H1 (cell line): Measurements from ENCODE around the gene SSTR3. TPM values are rescaled to one million over a fixed set of nuclear protein-coding genes. Genes with fewer than 3 reads are reported as not detected.

ENCODE experiments used
- CTCF ChIA-PET: fragments of 300-600 bp; sonication (Branson Sonifier 250); formaldehyde crosslinking; loops from one replicate; lab custom pipeline; 2021; ENCODE audit not compliant: partially characterized antibody; lab: Charles Lee
- POLR2A ChIA-PET: fragments of 300-600 bp; sonication (Branson Sonifier 250); formaldehyde crosslinking; loops from one replicate; lab custom pipeline; 2021; ENCODE audit warnings: inconsistent platforms; ENCODE audit not compliant: partially characterized antibody; lab: Charles Lee
- DNase-seq, 2 experiments: peaks; one replicate each; pipeline versions ENCODE4 v3.0.0 to v3.0.0-alpha.2; 2010 to 2022; ENCODE audit warnings: low spot score in 2 of 2, low read depth in 1 of 2, mixed read lengths in 1 of 2
- FAIRE-seq: peaks from 2 replicates; lab custom pipeline; 2011; peaks lifted over from hg19 to GRCh38; lab: Jason Lieb, UNC
- H2AFZ ChIP-seq: 2 replicates; pipeline ENCODE4 v1.8.1; 2012; ENCODE audit warnings: low read length, inconsistent platforms
- H2AK5ac ChIP-seq: 2 replicates; pipeline ENCODE4 v1.6.1; 2013; ENCODE audit warnings: low read depth, low read length
- H2BK120ac ChIP-seq: replicated peaks from 2 replicates; pipeline ENCODE3; 2013; ENCODE audit warnings: low read depth, low read length, inconsistent platforms
- H2BK12ac ChIP-seq: 2 replicates; pipeline ENCODE4 v1.6.1; 2013; ENCODE audit warnings: low read depth, low read length
- H2BK15ac ChIP-seq: 2 replicates; pipeline ENCODE4 v1.6.1; 2013; ENCODE audit warnings: low read length
- H2BK20ac ChIP-seq: 2 replicates; pipeline ENCODE4 v1.6.1; 2013; ENCODE audit warnings: low read length
- H2BK5ac ChIP-seq: 2 replicates; pipeline ENCODE4 v1.6.1; 2013; ENCODE audit warnings: low read depth, low read length
- H3K14ac ChIP-seq: 2 replicates; pipeline ENCODE4 v1.6.1; 2013; ENCODE audit warnings: inconsistent platforms; ENCODE audit not compliant: insufficient read length
- H3K18ac ChIP-seq: 2 replicates; pipeline ENCODE4 v1.6.1; 2013; ENCODE audit warnings: low read length; ENCODE audit errors: extremely low read depth
- H3K23ac ChIP-seq: 2 replicates; pipeline ENCODE4 v1.6.1; 2013; ENCODE audit warnings: inconsistent platforms; ENCODE audit not compliant: insufficient read length
- H3K23me2 ChIP-seq: 2 replicates; pipeline ENCODE4 v1.6.1; 2013; ENCODE audit warnings: low read depth, low read length
- H3K27ac ChIP-seq: 2 replicates; pipeline ENCODE4 v1.6.1; 2011; ENCODE audit warnings: low read depth, low read length, inconsistent platforms
- H3K27me3 ChIP-seq, 4 experiments: replicated peaks in 1 of 4; 1 replicate in 1 of 4; 2 replicates in 3 of 4; pipeline versions ENCODE4 v1.6.1 to v1.8.1; 2011 to 2013; ENCODE audit warnings: low read length in 3 of 4, mild to moderate bottlenecking in 3 of 4, inconsistent platforms in 2 of 4, mixed read lengths in 2 of 4, moderate library complexity in 1 of 4; ENCODE audit not compliant: control insufficient read depth in 3 of 4, insufficient read depth in 3 of 4; ENCODE audit errors: extremely low read depth in 1 of 4
- H3K36me3 ChIP-seq, 4 experiments: 2 replicates each; pipeline versions ENCODE4 v1.6.1 to v1.8.1; 2011 to 2013; ENCODE audit warnings: mild to moderate bottlenecking in 4 of 4, low read length in 3 of 4, moderate library complexity in 2 of 4, control low read depth in 1 of 4, inconsistent platforms in 1 of 4; ENCODE audit not compliant: insufficient read depth in 4 of 4, control insufficient read depth in 2 of 4
- H3K4ac ChIP-seq: replicated peaks from 2 replicates; pipeline ENCODE3; 2013; ENCODE audit warnings: low read length, low read depth, mixed read lengths, inconsistent platforms; ENCODE audit not compliant: insufficient read length
- H3K4me1 ChIP-seq, 4 experiments: replicated peaks in 1 of 4; 1 replicate in 1 of 4; 2 replicates in 3 of 4; pipeline versions ENCODE4 v1.6.1 to v1.8.1; 2011 to 2013; ENCODE audit warnings: low read length in 3 of 4, inconsistent platforms in 2 of 4, mixed read lengths in 1 of 4; ENCODE audit not compliant: insufficient read depth in 4 of 4, control insufficient read depth in 3 of 4
- H3K4me2 ChIP-seq, 2 experiments: 2 replicates each; pipeline versions ENCODE4 v1.6.1 to v1.8.1; 2011 to 2013; ENCODE audit warnings: low read depth in 2 of 2, low read length in 2 of 2, control low read depth in 1 of 2, inconsistent platforms in 1 of 2, mild to moderate bottlenecking in 1 of 2; ENCODE audit not compliant: insufficient read depth in 1 of 2
- H3K4me3 ChIP-seq, 4 experiments: fragments of 200-600, 300-600 bp in 1 of 4; sonication (generic), shearing (Covaris generic), sonication (Bioruptor Twin) in 1 of 4; 2 replicates each; pipeline versions ENCODE4 v1.5.1 to v1.8.1; 2011 to 2016; ENCODE audit warnings: low read length in 4 of 4, low read depth in 3 of 4, control low read depth in 2 of 4, inconsistent platforms in 2 of 4, mild to moderate bottlenecking in 2 of 4, mixed read lengths in 1 of 4, moderate library complexity in 1 of 4; ENCODE audit not compliant: insufficient read depth in 2 of 4; ENCODE audit errors: extremely low read depth in 1 of 4
- H3K56ac ChIP-seq: replicated peaks from 2 replicates; pipeline ENCODE3; 2013; ENCODE audit warnings: low read depth, mild to moderate bottlenecking, mixed read lengths, low read length, inconsistent platforms; ENCODE audit not compliant: insufficient read length
- H3K79me1 ChIP-seq: 2 replicates; pipeline ENCODE4 v1.6.1; 2013; ENCODE audit warnings: low read depth, low read length, control low read depth
- H3K79me2 ChIP-seq, 2 experiments: 2 replicates each; pipeline versions ENCODE4 v1.6.1 to v1.8.1; 2012 to 2013; ENCODE audit warnings: low read length in 2 of 2, mild to moderate bottlenecking in 2 of 2, inconsistent platforms in 1 of 2; ENCODE audit not compliant: insufficient read depth in 2 of 2, control insufficient read depth in 1 of 2
- H3K9ac ChIP-seq, 4 experiments: replicated peaks in 1 of 4; 1 replicate in 1 of 4; 2 replicates in 3 of 4; pipeline versions ENCODE4 v1.6.1 to v1.8.1; 2011 to 2013; ENCODE audit warnings: low read depth in 3 of 4, low read length in 3 of 4, control low read depth in 2 of 4, mild to moderate bottlenecking in 2 of 4, moderate library complexity in 2 of 4, inconsistent platforms in 1 of 4; ENCODE audit errors: extremely low read depth in 1 of 4
- H3K9me3 ChIP-seq, 2 experiments: 2 replicates each; pipeline versions ENCODE4 v1.6.1 to v1.8.1; 2012 to 2013; ENCODE audit warnings: mild to moderate bottlenecking in 2 of 2, moderate library complexity in 2 of 2, control low read depth in 1 of 2, inconsistent platforms in 1 of 2, low read depth in 1 of 2, low read length in 1 of 2, mixed read lengths in 1 of 2; ENCODE audit not compliant: insufficient read depth in 2 of 2
- H4K20me1 ChIP-seq, 2 experiments: replicated peaks in 1 of 2; 2 replicates each; pipeline versions ENCODE3 to v1.8.1; 2011 to 2013; ENCODE audit warnings: inconsistent platforms in 2 of 2, low read length in 2 of 2, mild to moderate bottlenecking in 1 of 2; ENCODE audit not compliant: insufficient read depth in 2 of 2, control insufficient read depth in 1 of 2
- H4K5ac ChIP-seq: 2 replicates; pipeline ENCODE4 v1.6.1; 2013; ENCODE audit warnings: low read length, low read depth, mixed read lengths, inconsistent platforms; ENCODE audit not compliant: insufficient read length
- H4K8ac ChIP-seq: 2 replicates; pipeline ENCODE4 v1.8.0; 2013; ENCODE audit warnings: mild to moderate bottlenecking, moderate library complexity, low read length, inconsistent platforms; ENCODE audit not compliant: insufficient read depth; ENCODE audit errors: extremely low read depth
- H4K91ac ChIP-seq: replicated peaks from 2 replicates; pipeline ENCODE3; 2013; ENCODE audit warnings: low read length, mixed read lengths, inconsistent platforms; ENCODE audit not compliant: insufficient read length
- BACH1 ChIP-seq: IDR thresholded peaks from 2 replicates; pipeline ENCODE4 v1.6.1; 2012; ENCODE audit warnings: low read length, improper control_type of control experiment
- BRCA1 ChIP-seq: IDR thresholded peaks from 2 replicates; pipeline ENCODE4 v1.6.1; 2012; ENCODE audit warnings: low read depth, low read length, improper control_type of control experiment
- CHD1 ChIP-seq: IDR thresholded peaks from 2 replicates; pipeline ENCODE4 v1.6.1; 2012; ENCODE audit warnings: low read depth, low read length, improper control_type of control experiment
- FOSL1 ChIP-seq: IDR thresholded peaks from 2 replicates; pipeline ENCODE4 v1.6.1; 2011; ENCODE audit warnings: mild to moderate bottlenecking, low read depth, low read length, moderate library complexity; ENCODE audit not compliant: insufficient read depth
- GABPA ChIP-seq: IDR thresholded peaks from 2 replicates; pipeline ENCODE4 v1.6.1; 2011; ENCODE audit warnings: mild to moderate bottlenecking, low read length, moderate library complexity, borderline replicate concordance; ENCODE audit not compliant: insufficient read depth
- GTF2F1 ChIP-seq: IDR thresholded peaks from 2 replicates; pipeline ENCODE4 v1.6.1; 2012; ENCODE audit warnings: low read depth, low read length, improper control_type of control experiment, borderline replicate concordance
- JUND ChIP-seq: IDR thresholded peaks from 2 replicates; pipeline ENCODE4 v1.6.1; 2011; ENCODE audit warnings: mild to moderate bottlenecking, improper control_type of control experiment, low read length
- NANOG ChIP-seq: IDR thresholded peaks from 2 replicates; pipeline ENCODE4 v1.6.1; 2011; ENCODE audit warnings: low read length, low read depth, mild to moderate bottlenecking, inconsistent platforms; ENCODE audit not compliant: insufficient read depth, poor library complexity, severe bottlenecking
- NRF1 ChIP-seq: IDR thresholded peaks from 2 replicates; pipeline ENCODE4 v1.6.1; 2011; ENCODE audit warnings: mild to moderate bottlenecking, low read depth, low read length, improper control_type of control experiment
- SIX5 ChIP-seq: IDR thresholded peaks from 2 replicates; pipeline ENCODE4 v1.6.1; 2011; ENCODE audit warnings: mild to moderate bottlenecking, low read depth, low read length
- SP2 ChIP-seq: IDR thresholded peaks from 2 replicates; pipeline ENCODE4 v1.6.1; 2012; ENCODE audit warnings: mild to moderate bottlenecking, low read length, inconsistent platforms
- SP4 ChIP-seq: IDR thresholded peaks from 2 replicates; pipeline ENCODE4 v1.6.1; 2012; ENCODE audit warnings: low read length, inconsistent platforms
- YY1 ChIP-seq: IDR thresholded peaks from 2 replicates; pipeline ENCODE4 v1.6.1; 2011; ENCODE audit warnings: low read depth, mild to moderate bottlenecking, low read length
- WGBS, 2 experiments: shearing (Covaris generic) in 1 of 2; methylation state at CpG; one replicate each; pipeline versions ENCODE4 v1.1.6 to v1.1.7; 2013 to 2015; ENCODE audit warnings: low lambda C conversion rate in 2 of 2, mixed read lengths in 2 of 2, inconsistent platforms in 1 of 2, low coverage in 1 of 2, missing lambda C conversion rate in 1 of 2; ENCODE audit not compliant: insufficient replicate concordance in 2 of 2, insufficient coverage in 1 of 2, insufficient read length in 1 of 2; ENCODE audit errors: extremely low coverage in 1 of 2, missing lambda C conversion rate in 1 of 2; 5-methylcytosine and 5-hydroxymethylcytosine counted together
- polyA plus RNA-seq, 7 experiments: library from polyadenylated mRNA; depleted of rRNA in 3 of 7; stranded (reverse) in 5 of 7; unstranded in 2 of 7; fragments of >200 nt in 5 of 7; fragments of 200-250 nt in 2 of 7; gene quantifications; 1 replicate in 5 of 7; 2 replicates in 1 of 7; 4 replicates in 1 of 7; pipeline versions ENCODE4 v1.2.1 to v1.2.3, GENCODE V29; 2011 to 2013; ENCODE audit warnings: missing spikeins in 2 of 7, mixed read lengths in 2 of 7
- total RNA-seq: library from RNA; stranded (reverse); fragmentation: NEBNext Ultra II Directional; extraction: Animal tissue kit (Norgen Biotek cat#: 25700); gene quantifications from 2 replicates; pipeline ENCODE4 v1.2.1, GENCODE V29; 2021
- TF ChIP-seq, protein P1 (sequence below): IDR thresholded peaks from 2 replicates; pipeline ENCODE4 v1.6.1; 2012; ENCODE audit warnings: inconsistent platforms

SSTR3 gene
- total and polyA plus RNA-seq, 2 of the 8 experiments (the other 6 are each of a cell fraction or from before 2014, with no cell fraction given) = 0.22 to 0.77 TPM

DNA sequence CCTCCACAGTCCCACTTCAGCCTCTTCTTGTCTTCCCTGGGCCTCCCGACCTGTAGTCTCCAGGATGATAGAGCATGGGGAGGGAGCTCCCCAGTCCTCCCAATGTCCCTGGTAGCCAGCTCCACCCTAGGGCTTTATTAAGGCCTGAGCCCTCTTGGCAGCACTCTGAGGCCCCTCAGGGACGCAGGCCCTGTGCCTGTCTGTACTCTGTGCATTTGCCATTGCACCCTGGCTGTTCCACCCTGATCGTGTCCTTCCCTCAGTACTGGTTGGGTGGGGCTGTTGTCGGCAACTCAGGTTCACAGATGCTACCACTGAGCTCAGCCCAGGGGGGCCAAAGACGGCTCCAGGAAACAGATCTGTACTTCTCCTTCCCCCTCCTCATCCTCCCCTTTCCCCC lies 7.2 kb downstream of the SSTR3 start:
- Histone ChIP-seq H4K20me1 (no peaks in the 10 kb centered on the region), H3K9me3 (no peaks in the 10 kb centered on the region), H3K4me3 (no peak overlapping the region), H2BK120ac (no peak overlapping the region), H2AFZ (no peak overlapping the region), H3K9ac (no peak overlapping the region), H3K56ac (no peak overlapping the region), H4K8ac (no peak overlapping the region; the same call in 1 of the 2 replicates), H3K36me3 (no peaks in the 10 kb centered on the region), H3K27ac (no peak overlapping the region), H3K79me2 (no peaks in the 10 kb centered on the region), H3K27me3 (no peaks in the 10 kb centered on the region), H2BK5ac (no peak overlapping the region), H3K4me1 (peaks cover 0 to 2% (median 0%) of the 10 kb centered on the region in 4 experiments; a peak in 1 of 7 replicates), H4K91ac (no peak overlapping the region), H4K5ac (no peak overlapping the region), H3K23ac (no peak overlapping the region), H3K18ac (no peak overlapping the region), H2AK5ac (no peak overlapping the region), H2BK20ac (no peak overlapping the region), H3K4ac (no peak overlapping the region), H3K4me2 (no peak overlapping the region), H2BK15ac (no peak overlapping the region), H3K14ac (no peak overlapping the region), H3K79me1 (no peaks in the 10 kb centered on the region), H2BK12ac (no peak overlapping the region), H3K23me2 (no peaks in the 10 kb centered on the region)
- no peak for DNase-seq
- WGBS, 2 experiments = 92% methylated on average over 5 of the region's 5 CpGs; no CpG with 5 or more reads in 1 of the 2 experiments
- FAIRE-seq = no peak
- ChIA-PET POLR2A (no interaction called here), CTCF (interaction anchor here (0.6 to 2.4 kb wide), 6 partner anchors 28 to 1864 kb away, joined by 3 to 7 read pairs (median 4); no protein-coding TSS in a partner anchor)
- TF ChIP-seq GTF2F1 (no peak), SP2 (no peak), SIX5 (no peak), BACH1 (no peak), YY1 (no peak), NRF1 (no peak), JUND (no peak), BRCA1 (no peak), SP4 (no peak), NANOG (no peak), GABPA (no peak), FOSL1 (no peak), CHD1 (no peak)
- TF ChIP-seq, protein P1, sequence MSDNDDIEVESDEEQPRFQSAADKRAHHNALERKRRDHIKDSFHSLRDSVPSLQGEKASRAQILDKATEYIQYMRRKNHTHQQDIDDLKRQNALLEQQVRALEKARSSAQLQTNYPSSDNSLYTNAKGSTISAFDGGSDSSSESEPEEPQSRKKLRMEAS = no peak
